ENCODE measurements around the gene IRGM.
A peak's percentile ranks its signal among the peaks of the same experiment; 100 is the strongest.
"Not testable (repeated sequence)": the region's sequence is repeated elsewhere in the genome, so short reads cannot be mapped to it uniquely, and the experiment has no call there.

IRGM gene

DNA sequence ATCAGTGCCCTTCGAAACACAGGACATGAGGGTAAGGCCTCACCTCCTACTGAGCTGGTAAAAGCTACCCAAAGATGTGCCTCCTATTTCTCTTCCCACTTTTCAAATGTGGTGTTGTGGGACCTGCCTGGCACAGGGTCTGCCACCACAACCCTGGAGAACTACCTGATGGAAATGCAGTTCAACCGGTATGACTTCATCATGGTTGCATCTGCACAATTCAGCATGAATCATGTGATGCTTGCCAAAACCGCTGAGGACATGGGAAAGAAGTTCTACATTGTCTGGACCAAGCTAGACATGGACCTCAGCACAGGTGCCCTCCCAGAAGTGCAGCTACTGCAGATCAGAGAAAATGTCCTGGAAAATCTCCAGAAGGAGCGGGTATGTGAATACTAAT lies 1.9 kb downstream of the IRGM start:
- no peaks in the 10 kb centered on the region for H3K27me3 Mint-ChIP-seq
- no peak overlapping the region for H3K27ac Mint-ChIP-seq
- H3K9me3 Mint-ChIP-seq = peaks cover 3 to 5% of the 10 kb centered on the region in 2 donors

DNA sequence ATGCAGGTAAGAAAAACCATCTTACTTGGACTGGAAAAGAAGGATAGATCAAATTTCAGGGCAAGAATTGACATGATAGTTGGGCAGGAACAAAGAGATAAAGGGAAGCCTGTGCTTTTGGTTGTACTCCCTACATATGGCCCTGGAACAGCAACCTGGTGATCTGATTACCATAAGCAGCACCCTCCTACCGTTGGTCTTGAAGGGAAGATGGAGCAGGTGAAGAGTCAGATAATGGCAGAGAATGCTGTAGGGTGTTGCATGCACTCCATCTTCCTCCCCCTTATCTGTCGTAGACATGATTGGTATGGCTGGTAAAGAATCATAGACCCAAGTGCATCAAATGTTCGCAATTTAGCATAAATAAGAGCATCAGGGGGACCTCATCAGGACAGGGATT lies 4.7 kb downstream of the IRGM start:
- H3K9me3 Mint-ChIP-seq = peaks cover 0 to 4% of the 10 kb centered on the region in 2 donors
- no peak for DNase-seq
- no peaks in the 10 kb centered on the region for H3K36me3 Mint-ChIP-seq

More for the DNA sequence above, 1.9 kb downstream of the IRGM start:
- ATAC-seq (replicated peaks) = no peak
- DNase-seq = no peak
- Mint-ChIP-seq H3K4me3 (no peak overlapping the region), H3K36me3 (peaks cover 3 to 4% of the 10 kb centered on the region in 2 donors), H3K4me1 (peaks cover 4 to 18% of the 10 kb centered on the region in 2 donors)

DNA sequence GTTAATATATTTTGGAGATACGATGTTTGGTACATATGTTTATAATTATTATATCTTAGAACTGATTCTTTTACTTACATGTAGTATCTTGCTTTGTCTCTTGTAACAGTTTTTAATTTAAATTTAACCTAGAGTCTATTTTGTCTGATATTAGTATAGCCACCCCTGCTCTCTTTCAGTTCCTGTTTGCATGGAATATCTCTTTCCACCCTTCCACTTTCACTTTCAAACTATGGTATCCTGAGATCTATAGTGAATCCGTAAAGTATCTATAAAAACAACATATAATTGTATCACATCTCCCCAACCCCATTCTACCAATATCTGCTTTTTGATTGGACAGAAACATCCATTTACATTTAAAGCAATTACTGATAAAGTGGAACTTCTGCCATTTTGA lies 7.2 kb downstream of the IRGM start:
- Mint-ChIP-seq H3K36me3 (no peaks in the 10 kb centered on the region), H3K27me3 (no peaks in the 10 kb centered on the region), H3K4me1 (peaks cover 3 to 7% of the 10 kb centered on the region in 2 donors), H3K4me3 (peak overlapping the region; percentile 6 to 66), H3K27ac (peak overlapping the region; percentile 52), H3K9me3 (peaks cover 0 to 4% of the 10 kb centered on the region in 2 donors)
- no peak for DNase-seq
- ATAC-seq (replicated peaks) = peak; percentile 87 to 95

More for the DNA sequence above, 4.7 kb downstream of the IRGM start:
- ATAC-seq (replicated peaks) = no peak
- H3K27me3 Mint-ChIP-seq = no peaks in the 10 kb centered on the region
- H3K4me1 Mint-ChIP-seq = peaks cover 7 to 25% of the 10 kb centered on the region in 2 donors
- no peak overlapping the region for H3K4me3 Mint-ChIP-seq
- H3K27ac Mint-ChIP-seq = no peak overlapping the region

DNA sequence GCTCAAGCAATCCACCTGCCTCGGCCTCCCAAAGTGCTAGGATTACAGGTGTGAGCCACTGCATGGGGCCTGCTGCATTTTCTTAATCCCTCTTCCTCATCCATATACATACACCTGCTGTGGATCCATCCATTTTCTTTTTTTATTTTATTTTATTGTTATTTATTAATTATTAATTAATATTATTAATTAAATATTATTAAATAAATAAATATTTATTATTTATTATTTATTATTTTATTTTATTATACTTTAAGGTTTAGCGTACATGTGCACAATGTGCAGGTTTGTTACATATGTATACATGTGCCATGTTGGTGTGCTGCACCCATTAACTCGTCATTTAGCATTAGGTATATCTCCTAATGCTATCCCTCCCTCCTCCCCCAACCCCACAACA lies 10.4 kb downstream of the IRGM start:
- H3K27ac Mint-ChIP-seq; H3K4me1 Mint-ChIP-seq; DNase-seq; H3K36me3 Mint-ChIP-seq; H3K9me3 Mint-ChIP-seq; ATAC-seq (replicated peaks); H3K4me3 Mint-ChIP-seq; H3K27me3 Mint-ChIP-seq: not testable (repeated sequence)

DNA sequence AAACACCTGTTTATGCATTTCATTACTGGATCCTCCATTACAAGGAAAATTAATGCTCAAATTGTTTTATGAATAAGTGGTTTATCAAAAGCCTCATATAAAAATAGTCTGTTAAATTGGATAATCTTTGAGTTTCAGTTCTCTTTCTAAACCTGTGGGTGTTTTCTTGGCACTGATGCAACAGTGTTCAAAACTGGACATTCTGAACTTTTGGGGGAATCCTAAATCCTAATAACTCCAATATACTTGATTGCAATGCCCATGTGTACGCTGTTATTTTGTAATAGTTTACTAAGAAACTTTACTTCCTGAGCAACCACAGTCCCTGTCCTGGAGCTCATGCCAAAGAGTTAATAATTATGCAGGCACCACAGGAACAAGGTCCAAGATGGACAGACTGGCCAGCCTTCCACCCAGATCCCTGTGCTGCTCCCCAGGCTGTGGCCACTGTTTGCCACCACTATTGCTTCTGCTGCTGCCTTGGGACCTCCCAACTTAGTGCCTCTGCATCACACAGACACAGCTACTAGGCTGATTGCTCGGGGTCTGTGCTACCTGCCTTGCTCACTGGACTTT lies 14.0 kb downstream of the IRGM start:
- Mint-ChIP-seq H3K4me3 (no peak overlapping the region), H3K36me3 (peaks cover 3 to 6% of the 10 kb centered on the region in 2 donors), H3K27ac (no peak overlapping the region), H3K27me3 (no peaks in the 10 kb centered on the region), H3K9me3 (peaks cover 3 to 24% of the 10 kb centered on the region in 2 donors), H3K4me1 (no peaks in the 10 kb centered on the region)
- DNase-seq (no peak), ATAC-seq (replicated peaks) (no peak)

DNA sequence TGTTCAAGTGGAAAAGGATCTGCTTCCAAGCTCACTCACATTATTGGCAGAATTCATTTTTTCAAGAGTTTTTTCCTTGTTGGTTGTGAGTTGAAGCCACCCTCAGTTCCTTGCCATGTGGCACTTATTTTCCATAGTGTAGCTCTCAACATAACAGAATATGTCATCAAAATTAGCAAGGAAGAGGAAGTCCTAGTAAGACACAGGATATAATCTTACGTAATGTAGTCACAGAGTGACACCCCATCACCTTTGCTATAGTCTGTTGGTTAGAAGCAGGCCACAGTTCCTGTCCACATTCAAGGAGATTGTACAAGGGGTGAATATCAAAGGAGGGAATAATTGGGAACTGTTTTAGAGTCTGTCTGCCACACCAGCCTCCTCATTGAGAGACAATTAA lies 15.7 kb downstream of the IRGM start:
- H3K4me3 Mint-ChIP-seq = no peak overlapping the region
- H3K9me3 Mint-ChIP-seq = peaks cover 3 to 26% of the 10 kb centered on the region in 2 donors
- H3K4me1 Mint-ChIP-seq = no peaks in the 10 kb centered on the region
- ATAC-seq (replicated peaks) (no peak), DNase-seq (no peak)
- H3K27ac Mint-ChIP-seq = no peak overlapping the region
- H3K36me3 Mint-ChIP-seq = peaks cover 3 to 6% of the 10 kb centered on the region in 2 donors
- H3K27me3 Mint-ChIP-seq = peaks cover 0 to 13% of the 10 kb centered on the region in 2 donors

DNA sequence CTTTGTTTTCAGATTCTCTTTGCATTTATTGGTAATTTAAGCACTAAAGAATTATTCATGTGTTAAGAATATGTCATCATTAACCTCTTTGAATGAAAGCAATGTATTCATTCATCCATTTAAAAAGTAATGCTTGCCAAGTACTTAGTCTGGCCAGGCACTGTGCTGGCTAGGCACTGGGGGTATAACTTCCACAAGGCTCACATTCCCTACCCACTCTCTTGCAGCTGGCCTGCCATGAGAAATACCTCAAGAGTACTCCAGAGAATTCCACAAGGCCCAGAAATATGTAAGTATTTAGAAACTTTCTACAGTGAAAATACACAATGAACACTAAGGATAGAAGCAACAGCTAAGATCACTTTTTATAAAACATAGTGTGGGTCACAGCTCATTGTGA lies 33.0 kb downstream of the IRGM start:
- Mint-ChIP-seq H3K36me3 (peaks cover 7 to 12% of the 10 kb centered on the region in 2 donors), H3K9me3 (peaks cover 21 to 23% of the 10 kb centered on the region in 2 donors), H3K4me1 (no peaks in the 10 kb centered on the region), H3K4me3 (no peak overlapping the region), H3K27me3 (peaks cover 0 to 4% of the 10 kb centered on the region in 2 donors), H3K27ac (no peak overlapping the region)
- ATAC-seq (replicated peaks) = no peak
- DNase-seq = no peak

DNA sequence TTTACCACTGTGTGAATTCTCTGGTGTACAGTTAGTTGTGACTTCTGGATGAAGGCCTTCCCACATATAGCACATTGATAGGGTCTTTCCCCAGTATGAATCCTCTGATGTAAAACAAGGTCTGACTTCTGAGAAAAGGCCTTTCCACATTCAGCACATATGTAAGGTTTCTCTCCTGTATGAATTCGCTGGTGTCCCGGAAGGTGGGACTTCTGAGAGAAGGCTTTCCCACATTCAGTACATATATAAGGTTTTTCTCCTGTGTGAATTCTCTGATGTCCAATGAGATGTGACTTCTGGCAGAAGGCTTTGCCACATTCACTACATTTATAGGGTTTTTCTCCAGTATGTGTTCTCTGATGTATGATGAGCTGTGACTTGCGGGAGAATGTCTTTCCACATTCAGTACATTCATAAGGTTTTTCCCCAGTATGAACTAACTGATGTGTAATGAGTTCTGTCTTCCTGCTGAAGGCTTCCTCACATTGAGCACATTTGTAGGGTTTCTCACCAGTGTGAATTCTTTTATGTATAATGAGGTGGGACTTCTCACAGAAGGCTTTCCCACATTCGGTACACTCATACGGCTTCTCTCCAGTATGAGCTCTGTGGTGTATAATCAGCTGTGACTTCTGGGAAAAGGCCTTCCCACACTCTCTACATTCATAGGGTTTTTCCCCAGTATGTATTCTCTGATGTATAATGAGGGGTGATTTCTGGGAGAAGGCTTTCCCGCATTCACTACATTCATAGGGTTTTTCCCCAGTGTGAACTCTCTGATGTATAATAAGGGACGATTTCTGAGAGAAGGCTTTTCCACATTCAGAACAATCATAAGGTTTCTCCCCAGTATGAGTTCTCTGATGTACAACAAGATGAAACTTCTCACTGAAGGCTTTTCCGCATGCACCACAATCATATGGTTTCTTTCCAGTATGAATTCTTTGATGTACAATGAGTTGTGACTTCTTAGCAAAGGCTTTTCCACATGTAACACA lies 49.4 kb downstream of the IRGM start:
- no peak for ATAC-seq (replicated peaks)
- H3K4me1 Mint-ChIP-seq = no peaks in the 10 kb centered on the region

More for the DNA sequence above, 49.4 kb downstream of the IRGM start:
- Mint-ChIP-seq H3K27me3 (peaks cover 0 to 5% of the 10 kb centered on the region in 2 donors), H3K36me3 (peaks cover 42 to 52% of the 10 kb centered on the region in 2 donors), H3K4me3 (no peak overlapping the region), H3K27ac (no peak overlapping the region), H3K9me3 (peaks cover 45 to 56% of the 10 kb centered on the region in 2 donors)
- no peak for DNase-seq
